Activated T-cell treated with anti-CD3 and anti-CD28 coated beads, Interleukin-2, amount 50 U/mL, for 1 hour (primary cell): ENCODE results near the gene POU4F1.

ENCODE experiments used
- DNase-seq: peaks from one replicate; pipeline ENCODE4 v3.0.0-alpha.2; 2020

Gene POU4F1

GRCh38 chr13:78589206-78589605 is 14.1 kb downstream of the POU4F1 start:
- no peak for DNase-seq

GRCh38 chr13:78587395-78587794 is 16.0 kb downstream of the POU4F1 start:
- no peak for DNase-seq

- no peak for DNase-seq
These were observed 16.6 kb downstream of the POU4F1 start for GRCh38 chr13:78586706-78587105.

GRCh38 chr13:78576261-78576660 is 27.1 kb downstream of the POU4F1 start:
- DNase-seq = no peak

GRCh38 chr13:78572459-78572858 is 30.9 kb downstream of the POU4F1 start:
- no peak for DNase-seq

GRCh38 chr13:78569029-78569428 is 34.3 kb downstream of the POU4F1 start:
- DNase-seq = no peak

- no peak for DNase-seq
These were observed 36.7 kb downstream of the POU4F1 start for GRCh38 chr13:78566631-78567030.

- no peak for DNase-seq
These were observed 41.0 kb downstream of the POU4F1 start for GRCh38 chr13:78562237-78562889.
